UCSD-AML1 (cell line): Measurements from ENCODE around the gene POU4F3.

Source experiments
- DNase-seq: peaks from one replicate; lab custom pipeline; 2025; ENCODE audit not compliant: unreplicated experiment; lab: John Stamatoyannopoulos, UW

POU4F3 gene

DNA sequence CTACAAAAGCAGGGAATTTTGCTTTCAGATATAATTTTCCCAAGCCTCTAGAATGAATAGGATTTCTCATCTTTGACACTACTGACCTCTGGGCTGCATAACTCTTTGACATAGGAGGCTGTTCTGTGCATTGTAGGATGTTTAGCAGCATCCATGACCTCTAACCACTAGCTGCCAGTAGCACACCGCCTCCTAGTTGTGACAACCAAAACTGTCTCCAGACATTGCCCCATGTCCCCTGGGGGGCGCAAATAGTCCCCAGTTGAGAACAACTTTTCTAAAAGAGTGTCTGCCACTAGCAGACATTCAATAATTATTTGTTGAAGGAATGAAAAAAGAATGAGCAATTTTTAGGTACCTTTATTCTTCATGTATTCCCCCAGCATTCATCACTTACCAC is 51.8 kb downstream of the POU4F3 start:
- DNase-seq, result no peak
